Astrocyte (in vitro differentiated cells and primary cell): ENCODE data around the gene NPB. TPM values are rescaled to one million over a fixed set of nuclear protein-coding genes. Genes with fewer than 3 reads are reported as not detected.
"Not testable (repeated sequence)": the region's sequence is repeated elsewhere in the genome, so short reads cannot be mapped to it uniquely, and the experiment has no call there.

Experiments
- DNase-seq: peaks from one replicate; pipeline ENCODE4 v3.0.0-alpha.2; 2010; ENCODE audit warnings: low read depth
- FAIRE-seq: peaks from 2 replicates; lab custom pipeline; 2011; peaks lifted over from hg19 to GRCh38; lab: Jason Lieb, UNC
- H2AFZ ChIP-seq: 2 replicates; pipeline ENCODE4 v1.6.0; 2012; ENCODE audit warnings: low read depth, low read length, inconsistent platforms
- H3K27ac ChIP-seq: 2 replicates; pipeline ENCODE4 v1.5.1; 2011; ENCODE audit warnings: low read depth, low read length, inconsistent platforms
- H3K27me3 ChIP-seq: 2 replicates; pipeline ENCODE4 v1.6.0; 2011; ENCODE audit warnings: low read length, inconsistent platforms; ENCODE audit not compliant: insufficient read depth
- H3K36me3 ChIP-seq: 2 replicates; pipeline ENCODE4 v1.5.1; 2011; ENCODE audit warnings: low read length, inconsistent platforms; ENCODE audit not compliant: insufficient read depth
- H3K4me1 ChIP-seq: 2 replicates; pipeline ENCODE4 v1.5.1; 2011; ENCODE audit warnings: low read length, inconsistent platforms; ENCODE audit not compliant: insufficient read depth
- H3K4me2 ChIP-seq: 2 replicates; pipeline ENCODE4 v1.6.0; 2012; ENCODE audit warnings: low read length, inconsistent platforms
- H3K4me3 ChIP-seq: 2 replicates; pipeline ENCODE4 v1.5.1; 2011; ENCODE audit warnings: low read depth, mild to moderate bottlenecking, low read length, inconsistent platforms; ENCODE audit not compliant: insufficient read depth
- H3K79me2 ChIP-seq: 2 replicates; pipeline ENCODE4 v1.6.0; 2012; ENCODE audit warnings: mild to moderate bottlenecking, low read length, inconsistent platforms; ENCODE audit not compliant: insufficient read depth
- H3K9ac ChIP-seq: 2 replicates; pipeline ENCODE4 v1.6.0; 2012; ENCODE audit warnings: mild to moderate bottlenecking, low read length, inconsistent platforms
- H3K9me3 ChIP-seq: 2 replicates; pipeline ENCODE4 v1.5.1; 2012; ENCODE audit warnings: low read depth, mild to moderate bottlenecking, low read length, inconsistent platforms; ENCODE audit not compliant: insufficient read depth
- H4K20me1 ChIP-seq: 2 replicates; pipeline ENCODE4 v1.6.0; 2012; ENCODE audit warnings: low read length, inconsistent platforms; ENCODE audit not compliant: insufficient read depth
- H3K27ac Mint-ChIP-seq: one replicate; pipeline ENCODE4 v1.8.0; 2021; ENCODE audit warnings: mild to moderate bottlenecking, mixed read lengths; ENCODE audit not compliant: unreplicated experiment
- H3K27me3 Mint-ChIP-seq: one replicate; pipeline ENCODE4 v1.8.0; 2021; ENCODE audit warnings: low read depth, mixed read lengths; ENCODE audit not compliant: unreplicated experiment
- H3K36me3 Mint-ChIP-seq: one replicate; pipeline ENCODE4 v1.8.0; 2021; ENCODE audit warnings: low read depth, mixed read lengths; ENCODE audit not compliant: unreplicated experiment
- H3K4me1 Mint-ChIP-seq: one replicate; pipeline ENCODE4 v1.8.0; 2021; ENCODE audit warnings: low read depth, mixed read lengths; ENCODE audit not compliant: unreplicated experiment
- H3K4me3 Mint-ChIP-seq: one replicate; pipeline ENCODE4 v1.8.0; 2021; ENCODE audit warnings: mild to moderate bottlenecking, moderate library complexity, mixed read lengths; ENCODE audit not compliant: unreplicated experiment
- H3K9me3 Mint-ChIP-seq: one replicate; pipeline ENCODE4 v1.8.0; 2021; ENCODE audit warnings: mild to moderate bottlenecking, mixed read lengths; ENCODE audit not compliant: unreplicated experiment
- CTCF ChIP-seq: IDR thresholded peaks from 2 replicates; pipeline ENCODE4 v1.5.1; 2011; ENCODE audit warnings: low read depth, mild to moderate bottlenecking, inconsistent platforms, low read length, moderate library complexity; ENCODE audit not compliant: insufficient read depth
- EZH2 ChIP-seq: IDR thresholded peaks from 2 replicates; pipeline ENCODE4 v1.6.1; 2012; ENCODE audit warnings: mild to moderate bottlenecking, low read length, inconsistent platforms; ENCODE audit not compliant: insufficient read depth
- total RNA-seq: library from RNA; stranded (reverse); gene quantifications from 2 replicates; pipeline ENCODE4 v1.2.1, GENCODE V29; 2021

Gene NPB
- total RNA-seq, 1 donor from 2014 or later = 2.0 TPM

- H3K9me3 Mint-ChIP-seq = peaks cover 1% of the 10 kb centered on the region
- Histone ChIP-seq H3K79me2 (peaks cover 62% of the 10 kb centered on the region), H3K36me3 (peaks cover 12% of the 10 kb centered on the region), H3K9ac (peak overlapping the region; percentile 75), H3K4me1 (peaks cover 8% of the 10 kb centered on the region), H3K27me3 (no peaks in the 10 kb centered on the region), H2AFZ (no peak overlapping the region), H3K4me3 (peak overlapping the region; percentile 66), H3K9me3 (no peaks in the 10 kb centered on the region), H3K4me2 (peak overlapping the region; percentile 85), H4K20me1 (peaks cover 87% of the 10 kb centered on the region), H3K27ac (no peak overlapping the region)
- no peak for TF ChIP-seq CTCF
- no peak for TF ChIP-seq EZH2
- no peaks in the 10 kb centered on the region for H3K27me3 Mint-ChIP-seq
- peak; percentile 63 for DNase-seq
- H3K27ac Mint-ChIP-seq = peak overlapping the region; percentile 81
- peak overlapping the region; percentile 84 for H3K4me3 Mint-ChIP-seq
- no peak for FAIRE-seq
- peaks cover 22% of the 10 kb centered on the region for H3K36me3 Mint-ChIP-seq
- H3K4me1 Mint-ChIP-seq = peaks cover 13% of the 10 kb centered on the region
These were observed 14.4 kb downstream of the NPB start for GRCh38 chr17:81916234-81917001.

- Histone ChIP-seq H3K4me3 (peak within 1 kb of the TSS; percentile 66), H4K20me1 (peaks cover 85% of the 10 kb centered on the region), H3K4me2 (peak within 1 kb of the TSS; percentile 85), H3K27ac (peak within 1 kb of the TSS; percentile 26), H2AFZ (no peak within 1 kb of the TSS), H3K79me2 (peaks cover 75% of the 10 kb centered on the region), H3K9ac (peak within 1 kb of the TSS; percentile 75), H3K9me3 (no peaks in the 10 kb centered on the region), H3K27me3 (no peaks in the 10 kb centered on the region), H3K4me1 (peaks cover 8% of the 10 kb centered on the region), H3K36me3 (peaks cover 12% of the 10 kb centered on the region)
- Mint-ChIP-seq H3K4me3 (peak within 1 kb of the TSS; percentile 87), H3K4me1 (peaks cover 13% of the 10 kb centered on the region), H3K9me3 (peaks cover 1% of the 10 kb centered on the region), H3K27ac (peak within 1 kb of the TSS; percentile 81), H3K27me3 (no peaks in the 10 kb centered on the region), H3K36me3 (peaks cover 22% of the 10 kb centered on the region)
- no peak for DNase-seq
- FAIRE-seq = no peak
- TF ChIP-seq EZH2 (no peak), CTCF (no peak)
These were observed 15.7 kb downstream of the NPB start, which contains the start of gene SIRT7 for GRCh38 chr17:81917565-81918332. Gene SIRT7, minus strand, starts transcription at chr17:81918176. Its CDS starts 45 bp downstream, at chr17:81918131.

- H3K9ac ChIP-seq, H3K9me3 Mint-ChIP-seq, DNase-seq, H3K27me3 ChIP-seq, H3K9me3 ChIP-seq, H3K27me3 Mint-ChIP-seq, H2AFZ ChIP-seq, FAIRE-seq, H3K4me3 ChIP-seq, H3K27ac ChIP-seq: not testable (repeated sequence)
- Mint-ChIP-seq H3K27ac (peak overlapping the region; percentile 34), H3K4me3 (peak overlapping the region; percentile 87), H3K36me3 (peaks cover 17% of the 10 kb centered on the region), H3K4me1 (peaks cover 13% of the 10 kb centered on the region)
- Histone ChIP-seq H3K4me2 (peak overlapping the region; percentile 85), H3K36me3 (peaks cover 12% of the 10 kb centered on the region), H3K4me1 (peaks cover 12% of the 10 kb centered on the region), H3K79me2 (peaks cover 80% of the 10 kb centered on the region), H4K20me1 (peaks cover 81% of the 10 kb centered on the region)
These were observed 16.3 kb downstream of the NPB start for GRCh38 chr17:81918333-81918669.
